ENCODE results near the gene PITX2. TPM values are rescaled to one million over a fixed set of nuclear protein-coding genes. Genes with fewer than 3 reads are reported as not detected.

PITX2 gene
- polyA plus RNA-seq, 1 of the 3 experiments (the other 2 are of a cell fraction), result not detected

DNA sequence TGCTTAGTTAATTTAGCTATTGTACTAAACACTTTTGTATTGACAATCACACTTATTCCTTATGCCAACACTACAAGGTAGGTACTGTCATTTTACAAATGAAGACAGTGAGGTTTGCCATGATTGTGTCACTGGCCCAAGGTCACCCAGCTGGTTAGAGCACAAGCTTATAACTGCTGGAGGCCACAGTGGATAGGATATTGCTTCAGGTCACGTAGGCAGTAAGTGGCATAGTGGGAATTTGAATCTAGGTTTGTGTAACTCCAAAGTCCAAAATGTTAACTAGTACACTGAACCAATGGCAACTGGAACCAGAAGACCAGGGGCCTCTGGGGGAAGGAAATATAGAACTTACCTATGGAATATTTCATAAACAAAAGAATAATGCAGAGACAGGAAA is 21.1 kb upstream of the PITX2 start (continued):
- TF ChIP-seq, protein P1, sequence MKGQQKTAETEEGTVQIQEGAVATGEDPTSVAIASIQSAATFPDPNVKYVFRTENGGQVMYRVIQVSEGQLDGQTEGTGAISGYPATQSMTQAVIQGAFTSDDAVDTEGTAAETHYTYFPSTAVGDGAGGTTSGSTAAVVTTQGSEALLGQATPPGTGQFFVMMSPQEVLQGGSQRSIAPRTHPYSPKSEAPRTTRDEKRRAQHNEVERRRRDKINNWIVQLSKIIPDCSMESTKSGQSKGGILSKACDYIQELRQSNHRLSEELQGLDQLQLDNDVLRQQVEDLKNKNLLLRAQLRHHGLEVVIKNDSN (IDR thresholded peaks at IDR 0.05; ENCODE audit: borderline replicate concordance, low read depth), result no peak
- TF ChIP-seq RXRA (IDR thresholded peaks at IDR 0.05; ENCODE audit: borderline replicate concordance, low read depth), result no peak
- no peak for TF ChIP-seq TAF1 (IDR thresholded peaks at IDR 0.05; ENCODE audit: borderline replicate concordance, low read depth, low read length)
- TF ChIP-seq MXI1 (IDR thresholded peaks at IDR 0.05; ENCODE audit: low read depth, low read length), result no peak

DNA sequence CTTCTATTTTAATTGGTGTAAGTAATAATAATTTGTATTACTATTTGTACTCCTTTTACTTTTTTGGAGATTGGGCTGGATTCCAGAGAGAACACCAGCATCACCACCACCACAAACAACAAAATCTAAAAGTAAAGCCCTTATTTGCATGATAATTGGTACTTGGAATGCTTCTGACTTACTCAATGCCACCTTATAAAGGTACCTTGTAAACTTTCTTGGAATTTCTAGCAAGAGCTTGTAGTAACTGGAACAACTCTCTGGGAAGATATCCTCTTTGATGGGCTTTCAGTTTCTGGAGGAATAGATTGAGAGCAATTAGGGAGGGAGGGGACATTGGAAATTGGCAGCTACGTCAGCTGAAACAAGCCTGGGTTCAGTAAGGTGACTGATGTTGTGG is 20.2 kb upstream of the PITX2 start:
- TF ChIP-seq, protein P2, sequence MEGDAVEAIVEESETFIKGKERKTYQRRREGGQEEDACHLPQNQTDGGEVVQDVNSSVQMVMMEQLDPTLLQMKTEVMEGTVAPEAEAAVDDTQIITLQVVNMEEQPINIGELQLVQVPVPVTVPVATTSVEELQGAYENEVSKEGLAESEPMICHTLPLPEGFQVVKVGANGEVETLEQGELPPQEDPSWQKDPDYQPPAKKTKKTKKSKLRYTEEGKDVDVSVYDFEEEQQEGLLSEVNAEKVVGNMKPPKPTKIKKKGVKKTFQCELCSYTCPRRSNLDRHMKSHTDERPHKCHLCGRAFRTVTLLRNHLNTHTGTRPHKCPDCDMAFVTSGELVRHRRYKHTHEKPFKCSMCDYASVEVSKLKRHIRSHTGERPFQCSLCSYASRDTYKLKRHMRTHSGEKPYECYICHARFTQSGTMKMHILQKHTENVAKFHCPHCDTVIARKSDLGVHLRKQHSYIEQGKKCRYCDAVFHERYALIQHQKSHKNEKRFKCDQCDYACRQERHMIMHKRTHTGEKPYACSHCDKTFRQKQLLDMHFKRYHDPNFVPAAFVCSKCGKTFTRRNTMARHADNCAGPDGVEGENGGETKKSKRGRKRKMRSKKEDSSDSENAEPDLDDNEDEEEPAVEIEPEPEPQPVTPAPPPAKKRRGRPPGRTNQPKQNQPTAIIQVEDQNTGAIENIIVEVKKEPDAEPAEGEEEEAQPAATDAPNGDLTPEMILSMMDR (IDR thresholded peaks at IDR 0.05), result no peak
- TF ChIP-seq RCOR1 (IDR thresholded peaks at IDR 0.05; ENCODE audit: low read length) (no peak), TEAD4 (IDR thresholded peaks at IDR 0.05; ENCODE audit: borderline replicate concordance, insufficient read depth) (no peak), YY1 (IDR thresholded peaks at IDR 0.05; ENCODE audit: low read depth) (no peak), NFIC (IDR thresholded peaks at IDR 0.05; ENCODE audit: borderline replicate concordance) (no peak), GATA2 (CRISPR knock-in tag; IDR thresholded peaks at IDR 0.05) (no peak), RAD21 (IDR thresholded peaks at IDR 0.05; ENCODE audit: low read length) (no peak), GABPA (IDR thresholded peaks at IDR 0.05; ENCODE audit: low read depth) (no peak), EZH2phosphoT487 (IDR thresholded peaks at IDR 0.05; ENCODE audit: borderline replicate concordance, low read depth) (no peak), JUND (IDR thresholded peaks at IDR 0.05) (no peak), MXI1 (IDR thresholded peaks at IDR 0.05; ENCODE audit: low read depth, low read length) (no peak), MEF2A (IDR thresholded peaks at IDR 0.05; ENCODE audit: borderline replicate concordance, low read depth) (no peak), TAF1 (IDR thresholded peaks at IDR 0.05; ENCODE audit: borderline replicate concordance, low read depth, low read length) (no peak), SMC3 (IDR thresholded peaks at IDR 0.05; ENCODE audit: low read depth, low read length) (no peak)
- TF ChIP-seq, protein P3, sequence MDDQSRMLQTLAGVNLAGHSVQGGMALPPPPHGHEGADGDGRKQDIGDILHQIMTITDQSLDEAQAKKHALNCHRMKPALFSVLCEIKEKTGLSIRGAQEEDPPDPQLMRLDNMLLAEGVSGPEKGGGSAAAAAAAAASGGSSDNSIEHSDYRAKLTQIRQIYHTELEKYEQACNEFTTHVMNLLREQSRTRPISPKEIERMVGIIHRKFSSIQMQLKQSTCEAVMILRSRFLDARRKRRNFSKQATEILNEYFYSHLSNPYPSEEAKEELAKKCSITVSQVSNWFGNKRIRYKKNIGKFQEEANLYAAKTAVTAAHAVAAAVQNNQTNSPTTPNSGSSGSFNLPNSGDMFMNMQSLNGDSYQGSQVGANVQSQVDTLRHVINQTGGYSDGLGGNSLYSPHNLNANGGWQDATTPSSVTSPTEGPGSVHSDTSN (IDR thresholded peaks at IDR 0.05), result no peak
- TF ChIP-seq, protein P4, sequence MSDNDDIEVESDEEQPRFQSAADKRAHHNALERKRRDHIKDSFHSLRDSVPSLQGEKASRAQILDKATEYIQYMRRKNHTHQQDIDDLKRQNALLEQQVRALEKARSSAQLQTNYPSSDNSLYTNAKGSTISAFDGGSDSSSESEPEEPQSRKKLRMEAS (IDR thresholded peaks at IDR 0.05; ENCODE audit: low read depth), result no peak

More for the DNA sequence above, 20.2 kb upstream of the PITX2 start:
- DNase-seq, result no peak
- no peak overlapping the region for H3K9ac ChIP-seq
- no peak overlapping the region for H3K27ac ChIP-seq (ENCODE audit: low read depth in 2 of 2, low read length in 1 of 2)
- ChIA-PET POLR2A (no interaction called here), CTCF (interaction anchor here (1.5 kb wide), 1 partner anchor 11 kb away, joined by 7 read pairs; no protein-coding TSS in a partner anchor)
- H3K4me3 ChIP-seq (ENCODE audit: low read depth in 2 of 2, low read length in 1 of 2), result no peak overlapping the region
- peaks cover 49% of the 10 kb centered on the region for H3K27me3 ChIP-seq (ENCODE audit: insufficient read depth)
- no peaks in the 10 kb centered on the region for H3K9me3 ChIP-seq
- H4K20me1 ChIP-seq (ENCODE audit: insufficient read depth), result no peaks in the 10 kb centered on the region
- 0% methylated on average over 1 of the region's 1 CpG for WGBS (ENCODE audit: low lambda C conversion rate)
- no peak overlapping the region for H3K4me2 ChIP-seq
- no peaks in the 10 kb centered on the region for H3K9me2 ChIP-seq
- H3K36me3 ChIP-seq (replicated peaks in 1 of 2; ENCODE audit: control insufficient read depth in 1 of 2, insufficient read depth in 2 of 2, low read length in 1 of 2), result no peaks in the 10 kb centered on the region
- no peak overlapping the region for H2AFZ ChIP-seq (ENCODE audit: low read depth)
- no peaks in the 10 kb centered on the region for H3K79me2 ChIP-seq (ENCODE audit: insufficient read depth)
- no peaks in the 10 kb centered on the region for H3K4me1 ChIP-seq (ENCODE audit: control insufficient read depth in 1 of 2, insufficient read depth in 2 of 2, low read depth in 1 of 2, low read length in 1 of 2)
- H3F3A ChIP-seq (replicated peaks; ENCODE audit: insufficient read depth), result no peaks in the 10 kb centered on the region
